ENCODE data around the gene CCT5. TPM values are rescaled to one million over a fixed set of nuclear protein-coding genes. Genes with fewer than 3 reads are reported as not detected.
A peak's percentile ranks its signal among the peaks of the same experiment; 100 is the strongest.

Gene CCT5
- total RNA-seq (2021; fragmentation: NEBNext Ultra II Directional; extraction: Animal tissue kit (Norgen Biotek cat#: 25700)): 100 to 1,000 TPM; 274 to 362 (median 330) TPM
- long read RNA-seq, transcript CCT5-201 (11 exons, 3,675 nt): major isoform, 545 of 593 reads
- long read RNA-seq, partial matches to known transcripts: 34 of 593 reads
- long read RNA-seq, other reads (novel, unspliced or antisense): 8 of 593 reads

- no peaks in the 10 kb centered on the region; the same call in none of the 2 replicates for H3K27me3 Mint-ChIP-seq (ENCODE audit: insufficient read depth)
- H3K9me3 Mint-ChIP-seq: no peaks in the 10 kb centered on the region
- peak within 1 kb of the TSS; percentile 100 for H3K27ac Mint-ChIP-seq
- H3K4me3 Mint-ChIP-seq: peak within 1 kb of the TSS; percentile 95
- TF ChIP-seq, protein P1, sequence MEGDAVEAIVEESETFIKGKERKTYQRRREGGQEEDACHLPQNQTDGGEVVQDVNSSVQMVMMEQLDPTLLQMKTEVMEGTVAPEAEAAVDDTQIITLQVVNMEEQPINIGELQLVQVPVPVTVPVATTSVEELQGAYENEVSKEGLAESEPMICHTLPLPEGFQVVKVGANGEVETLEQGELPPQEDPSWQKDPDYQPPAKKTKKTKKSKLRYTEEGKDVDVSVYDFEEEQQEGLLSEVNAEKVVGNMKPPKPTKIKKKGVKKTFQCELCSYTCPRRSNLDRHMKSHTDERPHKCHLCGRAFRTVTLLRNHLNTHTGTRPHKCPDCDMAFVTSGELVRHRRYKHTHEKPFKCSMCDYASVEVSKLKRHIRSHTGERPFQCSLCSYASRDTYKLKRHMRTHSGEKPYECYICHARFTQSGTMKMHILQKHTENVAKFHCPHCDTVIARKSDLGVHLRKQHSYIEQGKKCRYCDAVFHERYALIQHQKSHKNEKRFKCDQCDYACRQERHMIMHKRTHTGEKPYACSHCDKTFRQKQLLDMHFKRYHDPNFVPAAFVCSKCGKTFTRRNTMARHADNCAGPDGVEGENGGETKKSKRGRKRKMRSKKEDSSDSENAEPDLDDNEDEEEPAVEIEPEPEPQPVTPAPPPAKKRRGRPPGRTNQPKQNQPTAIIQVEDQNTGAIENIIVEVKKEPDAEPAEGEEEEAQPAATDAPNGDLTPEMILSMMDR (IDR thresholded peaks at IDR 0.05): no peak
- H3K4me1 Mint-ChIP-seq (ENCODE audit: low read depth): peaks cover 51% of the 10 kb centered on the region
- H3K36me3 Mint-ChIP-seq (ENCODE audit: low read depth): peaks cover 34% of the 10 kb centered on the region
- peak; percentile 97 for DNase-seq
Observed at GRCh38 chr5:10249948-10250805, at the start of gene CCT5. Gene CCT5, plus strand, starts transcription at chr5:10250280. Its CDS starts 61 bp downstream, at chr5:10250341.

DNA sequence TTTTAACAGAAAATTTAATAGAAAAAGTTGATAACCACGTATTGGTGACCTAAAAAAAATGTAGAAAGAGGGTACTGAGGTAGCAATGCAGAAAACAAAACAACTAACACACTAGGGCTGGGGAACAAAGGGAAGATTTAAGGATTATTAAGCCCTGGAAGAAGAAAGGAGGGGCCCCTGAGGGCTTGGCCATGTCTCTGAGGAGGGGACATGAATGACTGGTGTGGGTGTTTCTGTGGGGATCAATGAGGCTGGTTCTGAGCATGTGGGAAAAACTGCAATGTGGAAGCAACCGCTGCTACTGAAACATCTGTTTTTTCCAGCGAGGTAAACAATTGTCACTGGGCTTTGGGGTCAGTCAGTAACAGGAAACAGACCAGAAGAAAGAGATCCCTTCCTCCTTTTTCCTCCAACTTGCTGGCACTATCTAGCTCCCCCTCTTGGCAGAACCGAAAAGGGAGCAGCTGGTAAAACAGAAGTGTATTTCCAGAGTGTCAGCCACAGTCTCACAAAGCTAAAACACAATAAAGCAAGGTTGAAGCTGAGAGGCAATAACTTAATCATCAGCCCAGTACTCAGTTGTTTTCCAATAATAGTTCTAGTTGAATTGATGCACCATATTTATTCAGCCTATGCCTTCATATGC, 48.7 kb upstream of the CCT5 start:
- peaks cover 25% of the 10 kb centered on the region for H3K9me3 Mint-ChIP-seq
- DNase-seq: no peak
- peaks cover 2% of the 10 kb centered on the region; the same call in 1 of the 2 replicates for H3K27me3 Mint-ChIP-seq (ENCODE audit: insufficient read depth)
- H3K4me1 Mint-ChIP-seq (ENCODE audit: low read depth): peaks cover 19% of the 10 kb centered on the region
- TF ChIP-seq, protein P1 (IDR thresholded peaks at IDR 0.05): peak; percentile 67
- no peak overlapping the region for H3K4me3 Mint-ChIP-seq
- H3K27ac Mint-ChIP-seq: no peak overlapping the region
- H3K36me3 Mint-ChIP-seq (ENCODE audit: low read depth): peaks cover 31% of the 10 kb centered on the region

DNA sequence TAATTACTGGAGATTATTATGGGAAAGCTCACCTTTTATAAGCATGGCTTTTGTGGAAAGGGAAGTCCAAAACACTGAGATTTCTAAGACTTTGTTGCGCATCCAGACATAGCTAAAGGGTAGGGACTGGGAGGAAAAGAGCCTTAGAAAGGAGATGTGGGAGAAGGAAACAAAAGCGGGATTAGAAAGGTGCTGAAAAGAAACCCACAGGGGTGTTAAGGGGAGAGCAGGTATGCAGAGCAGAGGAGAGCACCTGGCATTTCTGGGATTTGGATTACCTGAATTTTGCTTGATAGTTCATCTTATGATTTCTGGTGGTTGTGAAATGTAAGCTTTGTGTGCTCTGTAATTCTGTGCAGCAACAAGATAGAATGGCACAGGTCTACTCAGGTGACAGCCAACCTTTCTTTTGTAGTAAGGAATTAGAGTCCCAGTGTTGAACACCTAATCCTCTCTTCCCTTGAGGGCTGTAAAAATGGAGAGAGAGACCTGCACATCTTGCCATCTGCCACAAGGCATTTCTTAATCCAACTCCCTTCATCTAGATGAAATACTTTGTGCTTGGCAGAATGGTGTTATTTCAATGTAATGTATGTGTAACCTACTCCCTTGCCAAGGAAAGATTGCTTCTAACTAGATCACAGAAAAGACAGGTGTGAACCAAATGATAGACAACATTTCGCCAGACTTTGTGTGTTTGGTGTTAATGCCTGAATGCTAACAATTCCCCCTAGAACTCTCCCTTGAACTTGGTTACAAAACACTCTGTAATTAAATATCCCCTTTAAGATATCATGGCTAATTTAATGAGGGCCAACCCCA, 47.8 kb upstream of the CCT5 start:
- H3K36me3 Mint-ChIP-seq (ENCODE audit: low read depth): peaks cover 22% of the 10 kb centered on the region
- peaks cover 2% of the 10 kb centered on the region; the same call in 1 of the 2 replicates for H3K27me3 Mint-ChIP-seq (ENCODE audit: insufficient read depth)
- no peak for DNase-seq
- H3K4me1 Mint-ChIP-seq (ENCODE audit: low read depth): peaks cover 19% of the 10 kb centered on the region
- H3K27ac Mint-ChIP-seq: no peak overlapping the region
- no peak overlapping the region for H3K4me3 Mint-ChIP-seq
- TF ChIP-seq, protein P1 (IDR thresholded peaks at IDR 0.05): no peak
- H3K9me3 Mint-ChIP-seq: peaks cover 24% of the 10 kb centered on the region

DNA sequence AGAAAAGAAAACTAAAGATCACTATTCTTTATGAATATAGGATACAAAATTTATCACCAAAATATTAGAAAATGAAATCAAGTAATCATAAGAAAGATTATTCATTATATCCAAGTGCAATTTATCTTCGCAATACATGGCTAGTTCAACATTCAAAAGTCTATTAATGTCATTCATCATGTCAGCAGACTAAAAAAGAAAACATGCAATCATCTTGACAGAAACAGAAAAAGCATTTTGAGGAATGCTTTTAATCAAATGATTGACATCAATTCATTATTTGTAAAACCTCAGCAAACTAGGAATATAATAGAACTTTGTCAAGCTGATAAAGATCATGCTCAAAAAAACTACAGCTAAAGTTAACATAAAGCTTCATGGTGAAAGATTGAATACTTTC, 41.1 kb upstream of the CCT5 start:
- Mint-ChIP-seq H3K36me3 (ENCODE audit: low read depth) (peaks cover 3% of the 10 kb centered on the region; the same call in 1 of the 2 replicates), H3K9me3 (no peaks in the 10 kb centered on the region), H3K4me1 (ENCODE audit: low read depth) (peaks cover 33% of the 10 kb centered on the region), H3K27me3 (ENCODE audit: insufficient read depth) (peaks cover 2% of the 10 kb centered on the region; the same call in 1 of the 2 replicates), H3K27ac (no peak overlapping the region), H3K4me3 (no peak overlapping the region)
- TF ChIP-seq, protein P1 (IDR thresholded peaks at IDR 0.05): no peak
- no peak for DNase-seq

- TF ChIP-seq, protein P1 (IDR thresholded peaks at IDR 0.05): no peak
- no peak for DNase-seq
- H3K4me3 Mint-ChIP-seq: peak overlapping the region; percentile 17; the same call in 1 of the 2 replicates
- H3K9me3 Mint-ChIP-seq: no peaks in the 10 kb centered on the region
- peaks cover 3% of the 10 kb centered on the region; the same call in 1 of the 2 replicates for H3K36me3 Mint-ChIP-seq (ENCODE audit: low read depth)
- H3K4me1 Mint-ChIP-seq (ENCODE audit: low read depth): peaks cover 46% of the 10 kb centered on the region
- H3K27ac Mint-ChIP-seq: peak overlapping the region; percentile 52; the same call in 1 of the 2 replicates
- no peaks in the 10 kb centered on the region; the same call in 1 of the 2 replicates for H3K27me3 Mint-ChIP-seq (ENCODE audit: insufficient read depth)
Observed at GRCh38 chr5:10213316-10213715, 36.8 kb upstream of the CCT5 start.

Data from HFFc6 (cell line).